Measurements from ENCODE around the gene GIT1. TPM values are rescaled to one million over a fixed set of nuclear protein-coding genes. Genes with fewer than 3 reads are reported as not detected.

GIT1 gene
- total RNA-seq, 1 experiment from 2014 or later: 46.5 TPM

- CTCF ChIA-PET: interaction anchor here (0.5 to 0.9 kb wide), 2 partner anchors 47 to 197 kb away, joined by 3 read pairs; no protein-coding TSS in a partner anchor
- POLR2A ChIA-PET: no interaction called here
Measured at GRCh38 chr17:29569245-29569950, 20.1 kb downstream of the GIT1 start.

GRCh38 chr17:29568331-29569244 is 20.9 kb downstream of the GIT1 start, which contains the start of gene TP53I13:
TSS of gene TP53I13 (plus strand) at chr17:29568701. CDS start at chr17:29568759, 58 bp downstream.
- peaks cover 25% of the 10 kb centered on the region for H3K36me3 Mint-ChIP-seq (ENCODE audit: insufficient read depth, unreplicated experiment)
- intact Hi-C loops (cut with micrococcal nuclease; ENCODE audit: unreplicated experiment): loop anchor here (1.0 kb wide), 1 partner anchor 23 kb away; no protein-coding TSS in a partner anchor
- peaks cover 6% of the 10 kb centered on the region for H3K4me1 Mint-ChIP-seq (ENCODE audit: low read depth, unreplicated experiment)
- no peaks in the 10 kb centered on the region for H3K27me3 ChIP-seq (replicated peaks; ENCODE audit: control insufficient read depth, insufficient read depth, low read length)
- no peaks in the 10 kb centered on the region for H3K36me3 ChIP-seq (ENCODE audit: control insufficient read depth, insufficient read depth, low read length)
- peak; percentile 92 to 93 for DNase-seq
- no peaks in the 10 kb centered on the region for H3K9me3 Mint-ChIP-seq (ENCODE audit: unreplicated experiment)
- peak within 1 kb of the TSS; percentile 85 for H3K27ac Mint-ChIP-seq (ENCODE audit: unreplicated experiment)
- ChIA-PET CTCF (interaction anchor here (0.5 to 3.4 kb wide), 6 partner anchors 23 to 445 kb away, joined by 3 to 28 read pairs (median 3); partner anchors contain the start of gene ANKRD13B), POLR2A (no interaction called here)
- H3K4me3 ChIP-seq (ENCODE audit: low read depth, low read length): peak within 1 kb of the TSS; percentile 87
- H3K9me3 ChIP-seq: no peaks in the 10 kb centered on the region
- H3K4me3 Mint-ChIP-seq (ENCODE audit: unreplicated experiment): peak within 1 kb of the TSS; percentile 97
- TF ChIP-seq CTCF (IDR thresholded peaks at IDR 0.05; ENCODE audit: insufficient read depth in 1 of 2, low read depth in 1 of 2, low read length in 1 of 2, severe bottlenecking in 1 of 2, unreplicated experiment in 1 of 2): no peak
- BruUV-seq (replicated peaks): no TSS peak
- H3K27me3 Mint-ChIP-seq (ENCODE audit: insufficient read depth, unreplicated experiment): no peaks in the 10 kb centered on the region
- H3K4me1 ChIP-seq: peaks cover 10% of the 10 kb centered on the region; the same call in 1 of the 2 replicates

More at GRCh38 chr17:29569245-29569950, 20.1 kb downstream of the GIT1 start:
- Histone ChIP-seq H3K27me3 (replicated peaks; ENCODE audit: control insufficient read depth, insufficient read depth, low read length) (no peaks in the 10 kb centered on the region), H3K4me3 (ENCODE audit: low read depth, low read length) (peak overlapping the region; percentile 87), H3K36me3 (ENCODE audit: control insufficient read depth, insufficient read depth, low read length) (no peaks in the 10 kb centered on the region), H3K4me1 (peaks cover 8% of the 10 kb centered on the region), H3K9me3 (no peaks in the 10 kb centered on the region)
- TSS peak; percentile 31 for BruUV-seq (replicated peaks)
- Mint-ChIP-seq H3K27ac (ENCODE audit: unreplicated experiment) (no peak overlapping the region), H3K27me3 (ENCODE audit: insufficient read depth, unreplicated experiment) (no peaks in the 10 kb centered on the region), H3K9me3 (ENCODE audit: unreplicated experiment) (no peaks in the 10 kb centered on the region), H3K36me3 (ENCODE audit: insufficient read depth, unreplicated experiment) (peaks cover 31% of the 10 kb centered on the region), H3K4me3 (ENCODE audit: unreplicated experiment) (peak overlapping the region; percentile 97), H3K4me1 (ENCODE audit: low read depth, unreplicated experiment) (peaks cover 6% of the 10 kb centered on the region)
- intact Hi-C loops (cut with micrococcal nuclease; ENCODE audit: unreplicated experiment): no loop called here
- peak in 1 of 2 experiments; percentile 46 for DNase-seq
- no peak for TF ChIP-seq CTCF (IDR thresholded peaks at IDR 0.05; ENCODE audit: insufficient read depth in 1 of 2, low read depth in 1 of 2, low read length in 1 of 2, severe bottlenecking in 1 of 2, unreplicated experiment in 1 of 2)
